ENCODE measurements around the gene ABCC3.
A peak's percentile ranks its signal among the peaks of the same experiment; 100 is the strongest.
"Not testable (repeated sequence)": the region's sequence is repeated elsewhere in the genome, so short reads cannot be mapped to it uniquely, and the experiment has no call there.

Gene ABCC3

GRCh38 chr17:50703162-50703561 is 68.5 kb downstream of the ABCC3 start:
- CTCF ChIA-PET: no interaction called here
- no peak overlapping the region for H3K27ac ChIP-seq
- POLR2A ChIA-PET (ENCODE audit: low non-redundant PET): no interaction called here
- DNase-seq (ENCODE audit: low spot score): no peak
- TF ChIP-seq, protein P1, sequence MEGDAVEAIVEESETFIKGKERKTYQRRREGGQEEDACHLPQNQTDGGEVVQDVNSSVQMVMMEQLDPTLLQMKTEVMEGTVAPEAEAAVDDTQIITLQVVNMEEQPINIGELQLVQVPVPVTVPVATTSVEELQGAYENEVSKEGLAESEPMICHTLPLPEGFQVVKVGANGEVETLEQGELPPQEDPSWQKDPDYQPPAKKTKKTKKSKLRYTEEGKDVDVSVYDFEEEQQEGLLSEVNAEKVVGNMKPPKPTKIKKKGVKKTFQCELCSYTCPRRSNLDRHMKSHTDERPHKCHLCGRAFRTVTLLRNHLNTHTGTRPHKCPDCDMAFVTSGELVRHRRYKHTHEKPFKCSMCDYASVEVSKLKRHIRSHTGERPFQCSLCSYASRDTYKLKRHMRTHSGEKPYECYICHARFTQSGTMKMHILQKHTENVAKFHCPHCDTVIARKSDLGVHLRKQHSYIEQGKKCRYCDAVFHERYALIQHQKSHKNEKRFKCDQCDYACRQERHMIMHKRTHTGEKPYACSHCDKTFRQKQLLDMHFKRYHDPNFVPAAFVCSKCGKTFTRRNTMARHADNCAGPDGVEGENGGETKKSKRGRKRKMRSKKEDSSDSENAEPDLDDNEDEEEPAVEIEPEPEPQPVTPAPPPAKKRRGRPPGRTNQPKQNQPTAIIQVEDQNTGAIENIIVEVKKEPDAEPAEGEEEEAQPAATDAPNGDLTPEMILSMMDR (conservative IDR thresholded peaks at IDR 0.05; ENCODE audit: low read depth): no peak

GRCh38 chr17:50707289-50708049 is 72.8 kb downstream of the ABCC3 start, which contains the start of gene ANKRD40:
TSS of gene ANKRD40 (minus strand) at chr17:50707914. CDS start at chr17:50707654, 260 bp downstream.
- CTCF ChIA-PET: interaction anchor here (0.6 to 1.4 kb wide), 3 partner anchors 12 to 117 kb away, joined by 3 to 7 read pairs (median 3); no protein-coding TSS in a partner anchor
- TF ChIP-seq, protein P1 (conservative IDR thresholded peaks at IDR 0.05; ENCODE audit: low read depth): no peak
- H3K27ac ChIP-seq: peak within 1 kb of the TSS; percentile 98
- DNase-seq (ENCODE audit: low spot score): peak; percentile 92
- POLR2A ChIA-PET (ENCODE audit: low non-redundant PET): interaction anchor here (0.5 kb wide), 1 partner anchor 16 kb away, joined by 3 read pairs; no protein-coding TSS in a partner anchor

DNA sequence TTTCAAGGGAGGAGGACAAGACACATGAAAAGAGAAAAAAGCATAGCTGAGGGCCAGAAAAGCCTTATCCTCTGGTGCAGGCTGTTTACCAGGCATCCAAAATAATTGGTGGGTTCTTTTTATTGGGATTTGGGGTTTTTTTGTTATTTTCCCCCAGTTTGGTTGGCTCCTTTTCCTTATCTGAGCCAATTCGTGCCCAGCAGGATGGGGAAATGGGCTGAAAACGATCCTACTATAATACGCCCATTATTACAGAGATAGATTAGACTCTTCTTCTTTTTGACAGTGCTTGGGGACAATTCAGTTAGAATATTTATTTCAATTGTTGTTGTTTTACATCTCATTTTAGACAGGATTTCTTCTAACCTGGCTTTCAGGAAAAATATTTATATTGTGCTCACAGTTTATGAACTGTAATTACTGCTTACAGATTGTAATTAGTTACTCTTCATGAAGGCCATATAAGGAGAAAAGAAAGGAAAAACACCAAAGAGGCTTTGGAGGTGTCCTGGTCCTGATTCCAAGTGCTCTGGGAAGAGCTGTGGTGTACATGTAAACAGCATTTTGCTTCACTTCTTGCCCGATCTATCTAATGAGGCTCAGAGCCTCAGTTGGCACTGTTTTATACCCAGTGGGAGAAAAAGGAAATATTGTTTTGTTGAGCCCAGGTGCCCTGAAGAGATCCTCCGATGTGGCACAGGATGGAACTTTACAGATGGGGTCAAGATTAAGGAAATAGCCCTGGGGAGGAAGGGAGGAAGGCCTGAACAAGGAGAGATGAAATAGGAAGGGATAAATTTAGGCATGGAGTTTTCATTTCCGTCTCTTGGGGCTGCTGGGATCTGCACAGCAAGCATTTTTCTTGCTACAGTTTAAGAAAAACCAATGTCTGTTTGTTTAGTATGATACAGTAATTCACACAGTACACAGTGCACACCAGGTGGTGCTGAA is 73.6 kb downstream of the ABCC3 start:
- ChIA-PET POLR2A (ENCODE audit: low non-redundant PET) (interaction anchor here (0.5 kb wide), 1 partner anchor 14 kb away, joined by 13 read pairs; no protein-coding TSS in a partner anchor), CTCF (interaction anchor here (0.6 to 1.4 kb wide), 2 partner anchors 13 to 81 kb away, joined by 3 to 7 read pairs; no protein-coding TSS in a partner anchor)
- no peak for DNase-seq (ENCODE audit: low spot score)
- TF ChIP-seq, protein P1 (conservative IDR thresholded peaks at IDR 0.05; ENCODE audit: low read depth): no peak
- H3K27ac ChIP-seq: peak overlapping the region; percentile 98

DNA sequence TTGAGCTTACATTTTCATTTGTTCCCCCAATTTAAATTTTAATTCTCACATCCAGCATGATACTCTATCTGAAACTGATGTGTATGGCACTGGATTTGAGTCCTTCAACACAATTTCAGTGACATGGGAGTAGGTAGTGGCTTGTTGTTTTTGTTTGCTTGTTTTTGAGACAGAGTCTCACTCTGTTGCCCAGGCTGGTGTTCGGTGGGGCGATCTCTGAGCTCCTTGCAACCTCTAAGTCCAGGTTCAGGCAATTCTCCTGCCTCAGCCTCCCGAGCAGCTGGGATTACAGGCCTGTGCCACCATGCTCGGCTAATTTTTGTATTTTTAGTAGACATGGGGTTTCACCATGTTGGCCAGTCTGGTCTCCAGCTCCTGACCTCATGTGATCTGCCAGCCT is 74.4 kb downstream of the ABCC3 start:
- H3K27ac ChIP-seq: peak overlapping the region; percentile 98
- POLR2A ChIA-PET (ENCODE audit: low non-redundant PET): interaction anchor here (0.5 kb wide), 1 partner anchor 13 kb away, joined by 13 read pairs; no protein-coding TSS in a partner anchor
- CTCF ChIA-PET; DNase-seq (ENCODE audit: low spot score): not testable (repeated sequence)

- TF ChIP-seq, protein P1 (conservative IDR thresholded peaks at IDR 0.05; ENCODE audit: low read depth): no peak
- CTCF ChIA-PET: no interaction called here
- POLR2A ChIA-PET (ENCODE audit: low non-redundant PET): no interaction called here
- no peak for DNase-seq (ENCODE audit: low spot score)
- peak overlapping the region; percentile 98; the same call in 1 of the 2 replicates for H3K27ac ChIP-seq
These were observed 75.3 kb downstream of the ABCC3 start for GRCh38 chr17:50710025-50710424.

- TF ChIP-seq, protein P1 (conservative IDR thresholded peaks at IDR 0.05; ENCODE audit: low read depth): no peak
- CTCF ChIA-PET: no interaction called here
These were observed 76.0 kb downstream of the ABCC3 start for GRCh38 chr17:50710650-50711049.

More at GRCh38 chr17:50710650-50711049, 76.0 kb downstream of the ABCC3 start:
- no peak for DNase-seq (ENCODE audit: low spot score)
- H3K27ac ChIP-seq: no peak overlapping the region
- POLR2A ChIA-PET (ENCODE audit: low non-redundant PET): no interaction called here

Data from RWPE1 (cell line).